Prostate gland (tissue), 2 donors: ENCODE measurements around the gene KRT7. TPM values are rescaled to one million over a fixed set of nuclear protein-coding genes. Genes with fewer than 3 reads are reported as not detected.

Experiments used
- DNase-seq: peaks from one replicate; pipeline ENCODE4 v3.0.0-alpha.2; 2019; ENCODE audit warnings: low spot score
- H3K27ac ChIP-seq, 2 donors: fragments of 200-600 bp; sonication (generic); 2 replicates each; pipeline ENCODE4 v1.5.1; 2017 to 2019
- H3K27me3 ChIP-seq: fragments of 200-600 bp; sonication (generic); replicated peaks from 2 replicates; pipeline ENCODE4 v1.5.1; 2019; ENCODE audit not compliant: insufficient read depth
- H3K36me3 ChIP-seq, 2 donors: fragments of 200-600 bp; sonication (generic); 1 replicate in 1 of 2; 2 replicates in 1 of 2; pipeline versions ENCODE4 v1.5.1 to v1.8.1; 2017 to 2019
- H3K4me1 ChIP-seq: fragments of 200-600 bp; sonication (generic); replicated peaks from 2 replicates; pipeline ENCODE4 v1.5.1; 2019
- H3K4me3 ChIP-seq, 2 donors: fragments of 200-600 bp; sonication (generic); 2 replicates each; pipeline ENCODE4 v1.5.1; 2017 to 2019
- H3K9me3 ChIP-seq: fragments of 200-600 bp; sonication (generic); 2 replicates; pipeline ENCODE4 v1.5.1; 2017
- CTCF ChIP-seq, 4 experiments: fragments of 200-600 bp in 2 of 4; fragments of 450-650 bp in 2 of 4; sonication (generic) in 2 of 4; IDR thresholded peaks; 1 replicate in 3 of 4; 2 replicates in 1 of 4; pipeline ENCODE4 v1.5.1; 2016 to 2019; ENCODE audit warnings: antibody characterized with exemption in 4 of 4, mild to moderate bottlenecking in 2 of 4, moderate library complexity in 2 of 4
- POLR2A ChIP-seq: fragments of 450-650 bp; IDR thresholded peaks from one replicate; pipeline ENCODE4 v1.6.1; 2016; ENCODE audit warnings: antibody characterized with exemption, mild to moderate bottlenecking
- POLR2AphosphoS5 ChIP-seq: sonication (generic); formaldehyde crosslinking; IDR thresholded peaks from one replicate; pipeline ENCODE4 v1.6.1; 2017; ENCODE audit warnings: antibody characterized with exemption
- WGBS: methylation state at CpG from one replicate; pipeline ENCODE4 v1.1.5; 2018; 5-methylcytosine and 5-hydroxymethylcytosine counted together
- intact Hi-C: fragments of 100-400 bp; cut with DNase I; formaldehyde crosslinking; loops from one replicate; pipeline ENCODE4 v1.14.2; 2022
- total RNA-seq, 2 donors: library from RNA; depleted of rRNA; stranded (reverse); fragments of >200 nt; gene quantifications; one replicate each; pipeline ENCODE4 v1.1.0, GENCODE V29; 2016

KRT7 gene
- total RNA-seq, 2 donors from 2014 or later, result 53.1 to 151 TPM

- no peaks in the 10 kb centered on the region for H3K27me3 ChIP-seq
- 29% methylated on average over 8 of the region's 8 CpGs for WGBS
- intact Hi-C loops, result no loop called here
- no peak overlapping the region for H3K27ac ChIP-seq
- no peak for DNase-seq
- H3K36me3 ChIP-seq, result no peaks in the 10 kb centered on the region
- no peak overlapping the region for H3K4me3 ChIP-seq
- no peak for TF ChIP-seq POLR2AphosphoS5
- TF ChIP-seq CTCF (IDR thresholded peaks at IDR 0.05), result peak in 2 of 4 experiments; percentile 28 to 51
- no peak for TF ChIP-seq POLR2A
- H3K9me3 ChIP-seq, result no peaks in the 10 kb centered on the region
- H3K4me1 ChIP-seq, result peaks cover 3% of the 10 kb centered on the region
Observed at GRCh38 chr12:52221912-52222457, 11.1 kb upstream of the KRT7 start.

GRCh38 chr12:52222692-52223091 lies 10.4 kb upstream of the KRT7 start:
- Histone ChIP-seq H3K36me3 (no peaks in the 10 kb centered on the region), H3K27me3 (no peaks in the 10 kb centered on the region), H3K27ac (no peak overlapping the region), H3K4me1 (peaks cover 3% of the 10 kb centered on the region), H3K9me3 (no peaks in the 10 kb centered on the region), H3K4me3 (no peak overlapping the region)
- TF ChIP-seq POLR2A (no peak), CTCF (IDR thresholded peaks at IDR 0.05) (no peak), POLR2AphosphoS5 (no peak)
- DNase-seq, result no peak
- intact Hi-C loops, result no loop called here
- WGBS, result 79% methylated on average over 4 of the region's 4 CpGs

- TF ChIP-seq POLR2A, result no peak
- TF ChIP-seq CTCF (IDR thresholded peaks at IDR 0.05), result no peak
- TF ChIP-seq POLR2AphosphoS5, result no peak
- Histone ChIP-seq H3K27me3 (no peaks in the 10 kb centered on the region), H3K4me3 (no peak overlapping the region), H3K9me3 (no peaks in the 10 kb centered on the region), H3K36me3 (no peaks in the 10 kb centered on the region), H3K27ac (no peak overlapping the region), H3K4me1 (no peaks in the 10 kb centered on the region)
- DNase-seq, result no peak
- intact Hi-C loops, result no loop called here
- WGBS, result 94% methylated on average over 5 of the region's 5 CpGs
Observed at GRCh38 chr12:52223406-52224039, 9.5 kb upstream of the KRT7 start.

- DNase-seq, result no peak
- no peaks in the 10 kb centered on the region for H3K4me1 ChIP-seq
- TF ChIP-seq POLR2A, result no peak
- no peak for TF ChIP-seq POLR2AphosphoS5
- TF ChIP-seq CTCF (IDR thresholded peaks at IDR 0.05), result no peak
- no peaks in the 10 kb centered on the region for H3K9me3 ChIP-seq
- intact Hi-C loops, result no loop called here
- 85% methylated on average over 3 of the region's 3 CpGs for WGBS
- no peak overlapping the region for H3K4me3 ChIP-seq
- H3K27me3 ChIP-seq, result no peaks in the 10 kb centered on the region
- no peak overlapping the region for H3K27ac ChIP-seq
- H3K36me3 ChIP-seq, result no peaks in the 10 kb centered on the region
Observed at GRCh38 chr12:52224151-52224550, 8.9 kb upstream of the KRT7 start.

- no peak overlapping the region for H3K4me3 ChIP-seq
- 77% methylated on average over 4 of the region's 4 CpGs for WGBS
Observed at GRCh38 chr12:52225752-52226151, 7.3 kb upstream of the KRT7 start.

More at GRCh38 chr12:52225752-52226151, 7.3 kb upstream of the KRT7 start:
- no peaks in the 10 kb centered on the region for H3K9me3 ChIP-seq
- H3K27me3 ChIP-seq, result no peaks in the 10 kb centered on the region
- intact Hi-C loops, result no loop called here
- no peaks in the 10 kb centered on the region for H3K36me3 ChIP-seq
- no peaks in the 10 kb centered on the region for H3K4me1 ChIP-seq
- H3K27ac ChIP-seq, result no peak overlapping the region
- no peak for TF ChIP-seq POLR2AphosphoS5
- TF ChIP-seq POLR2A, result no peak
- no peak for TF ChIP-seq CTCF (IDR thresholded peaks at IDR 0.05)
- no peak for DNase-seq
